ENCODE data around the gene ATP9A. TPM values are rescaled to one million over a fixed set of nuclear protein-coding genes. Genes with fewer than 3 reads are reported as not detected.

The ATP9A gene
- total RNA-seq, 1 experiment from 2014 or later, result 31.3 TPM

- no peak overlapping the region for H3K4me3 ChIP-seq (ENCODE audit: low read length)
- H3K4me2 ChIP-seq (ENCODE audit: low read length), result no peak overlapping the region
These were observed 36.5 kb downstream of the ATP9A start for GRCh38 chr20:51731731-51732095.

GRCh38 chr20:51729771-51730170, 38.4 kb downstream of the ATP9A start:
- no peak overlapping the region for H2AFZ ChIP-seq (ENCODE audit: low read length)
- no peak overlapping the region for H3K9ac ChIP-seq (ENCODE audit: low read length)

More at GRCh38 chr20:51731731-51732095, 36.5 kb downstream of the ATP9A start:
- Histone ChIP-seq H3K9ac (ENCODE audit: low read length) (no peak overlapping the region), H3K27ac (ENCODE audit: low read length) (no peak overlapping the region), H3K9me2 (replicated peaks; ENCODE audit: low read length) (no peaks in the 10 kb centered on the region), H3K79me2 (ENCODE audit: low read length) (peaks cover 22% of the 10 kb centered on the region; the same call in 1 of the 2 replicates), H3K4me1 (ENCODE audit: insufficient read depth, low read length) (peaks cover 11% of the 10 kb centered on the region), H3K27me3 (ENCODE audit: low read length) (no peaks in the 10 kb centered on the region), H3F3A (ENCODE audit: low read length, unreplicated experiment) (no peaks in the 10 kb centered on the region), H3K36me3 (ENCODE audit: low read depth, low read length) (no peaks in the 10 kb centered on the region), H3K9me3 (ENCODE audit: low read length) (no peaks in the 10 kb centered on the region), H2AFZ (ENCODE audit: low read length) (no peak overlapping the region), H4K20me1 (ENCODE audit: low read length) (no peaks in the 10 kb centered on the region)
- no peak for TF ChIP-seq EZH2 (IDR thresholded peaks at IDR 0.05; ENCODE audit: low read length, unreplicated experiment)
- TF ChIP-seq EZH2phosphoT487 (IDR thresholded peaks at IDR 0.05; ENCODE audit: borderline replicate concordance, low read length), result no peak
- no peak for TF ChIP-seq CTCF (conservative IDR thresholded peaks at IDR 0.05; ENCODE audit: low read depth, low read length)
- ATAC-seq (no peak), DNase-seq (no peak)
- BruUV-seq (replicated peaks), result no TSS peak
- ChIA-PET POLR2A (ENCODE audit: unreplicated experiment) (no interaction called here), CTCF (no interaction called here)
- intact Hi-C loops (cut with micrococcal nuclease), result no loop called here

More at GRCh38 chr20:51729771-51730170, 38.4 kb downstream of the ATP9A start:
- H3K27me3 ChIP-seq (ENCODE audit: low read length), result no peaks in the 10 kb centered on the region
- H3K4me1 ChIP-seq (ENCODE audit: insufficient read depth, low read length), result peaks cover 18% of the 10 kb centered on the region
- ATAC-seq, result no peak
- H3K36me3 ChIP-seq (ENCODE audit: low read depth, low read length), result no peaks in the 10 kb centered on the region
- H3F3A ChIP-seq (ENCODE audit: low read length, unreplicated experiment), result no peaks in the 10 kb centered on the region
- no peak overlapping the region for H3K27ac ChIP-seq (ENCODE audit: low read length)
- no TSS peak for BruUV-seq (replicated peaks)
- H3K9me3 ChIP-seq (ENCODE audit: low read length), result no peaks in the 10 kb centered on the region
- peaks cover 11% of the 10 kb centered on the region; the same call in 1 of the 2 replicates for H3K79me2 ChIP-seq (ENCODE audit: low read length)
- no peak overlapping the region for H3K4me3 ChIP-seq (ENCODE audit: low read length)
- H3K9me2 ChIP-seq (replicated peaks; ENCODE audit: low read length), result no peaks in the 10 kb centered on the region
- no peak for DNase-seq
- CTCF ChIA-PET, result no interaction called here
- intact Hi-C loops (cut with micrococcal nuclease), result no loop called here
- TF ChIP-seq CTCF (conservative IDR thresholded peaks at IDR 0.05; ENCODE audit: low read depth, low read length) (no peak), EZH2phosphoT487 (IDR thresholded peaks at IDR 0.05; ENCODE audit: borderline replicate concordance, low read length) (no peak), EZH2 (IDR thresholded peaks at IDR 0.05; ENCODE audit: low read length, unreplicated experiment) (no peak)
- POLR2A ChIA-PET (ENCODE audit: unreplicated experiment), result no interaction called here
- H3K4me2 ChIP-seq (ENCODE audit: low read length), result no peak overlapping the region
- no peaks in the 10 kb centered on the region for H4K20me1 ChIP-seq (ENCODE audit: low read length)

Data from PC-3 (cell line).